HG02759 (cell line): ENCODE data around the gene MYLK4.

ENCODE experiments used
- ATAC-seq: cut with Tn5 transposase; IDR thresholded peaks from one replicate; pipeline ENCODE4 v1.9.1; 2021; ENCODE audit warnings: mild to moderate bottlenecking, moderate library complexity; ENCODE audit not compliant: unreplicated experiment

The MYLK4 gene

GRCh38 chr6:2634139-2634964, 116.4 kb downstream of the MYLK4 start:
- ATAC-seq: peak; percentile 90

DNA sequence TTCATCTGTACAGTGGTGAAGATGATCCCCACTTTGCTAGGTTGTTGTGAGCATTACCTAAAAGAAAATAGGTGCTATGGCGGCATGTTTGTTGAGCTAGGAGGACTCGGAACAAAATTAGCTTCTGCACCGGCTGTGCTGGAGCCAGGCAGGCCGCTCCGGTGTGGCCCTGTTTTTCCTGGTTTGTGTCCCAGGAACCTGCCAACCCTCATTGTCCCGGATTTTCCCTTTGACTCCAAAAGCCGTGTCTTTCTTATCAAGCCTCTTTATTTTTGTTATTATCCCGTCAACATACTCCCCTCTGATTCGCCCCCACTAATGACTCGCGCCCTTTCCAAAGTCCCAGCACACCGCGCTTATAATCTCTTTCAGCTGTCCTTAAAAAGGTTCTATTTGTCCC, 117.0 kb downstream of the MYLK4 start:
- no peak for ATAC-seq

GRCh38 chr6:2632976-2633584, 117.6 kb downstream of the MYLK4 start:
- no peak for ATAC-seq

DNA sequence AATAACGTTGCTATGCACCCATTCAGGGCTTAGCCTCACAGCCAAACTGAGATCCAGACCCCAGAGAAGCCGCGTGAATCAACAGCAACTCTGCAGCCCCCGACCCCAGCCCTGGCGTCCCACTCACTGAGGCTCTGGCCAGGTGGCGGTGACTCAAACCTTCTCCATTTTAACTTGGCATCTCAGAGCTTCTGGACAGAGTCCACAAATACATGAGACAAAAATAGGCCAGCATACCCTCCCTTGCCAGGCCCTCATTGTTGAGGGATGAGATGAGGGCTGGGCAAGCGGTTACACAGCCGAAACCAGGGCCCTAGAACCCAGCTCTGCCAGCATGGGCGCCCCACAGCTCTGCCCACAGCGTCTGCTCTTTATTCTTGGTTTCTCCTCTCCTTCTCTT, 118.4 kb downstream of the MYLK4 start:
- no peak for ATAC-seq

GRCh38 chr6:2630891-2631571, 119.7 kb downstream of the MYLK4 start:
- ATAC-seq: no peak

DNA sequence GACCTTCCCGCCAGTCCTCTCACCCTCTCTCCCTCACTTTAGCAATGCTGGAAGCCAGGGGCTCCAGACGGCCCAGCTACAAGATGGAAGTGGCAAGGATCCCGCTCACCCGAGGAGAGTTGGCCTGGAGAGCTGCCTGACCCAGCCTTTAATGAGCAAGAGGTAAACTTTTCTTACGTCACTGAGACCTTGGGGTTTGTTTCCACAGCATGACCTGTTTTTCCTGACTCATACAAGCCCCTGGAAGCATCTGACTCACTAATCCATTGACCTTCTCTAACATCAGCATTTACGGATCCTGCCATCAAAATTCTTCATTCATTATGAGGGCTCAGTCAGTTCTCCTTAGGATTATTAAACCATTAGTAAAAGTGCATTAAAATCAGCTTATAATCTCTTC, 120.4 kb downstream of the MYLK4 start:
- no peak for ATAC-seq

DNA sequence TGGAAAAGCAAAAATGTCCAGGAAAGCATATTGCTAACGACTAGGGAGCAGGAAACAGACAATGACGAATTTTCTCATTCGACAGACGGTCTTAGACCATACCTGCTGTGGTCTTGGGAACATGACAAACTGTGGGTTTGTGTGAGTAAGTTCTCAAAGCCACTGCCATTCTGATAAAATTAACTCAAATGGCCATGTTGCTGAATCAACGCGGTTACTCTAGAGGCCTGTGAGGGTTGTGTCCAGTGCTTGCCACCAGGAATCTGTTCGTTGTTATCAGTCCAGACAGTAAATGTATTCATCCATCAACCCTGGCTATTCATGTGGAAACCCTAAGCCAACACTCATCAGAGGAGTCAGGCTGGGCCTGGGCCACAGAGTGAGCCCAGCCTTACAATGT, 124.3 kb downstream of the MYLK4 start:
- ATAC-seq: no peak

- ATAC-seq: no peak
Measured at GRCh38 chr6:2625581-2625980, 125.1 kb downstream of the MYLK4 start.

- ATAC-seq: no peak
Measured at GRCh38 chr6:2624177-2624576, 126.5 kb downstream of the MYLK4 start.

- no peak for ATAC-seq
Measured at GRCh38 chr6:2623295-2623694, 127.4 kb downstream of the MYLK4 start.

DNA sequence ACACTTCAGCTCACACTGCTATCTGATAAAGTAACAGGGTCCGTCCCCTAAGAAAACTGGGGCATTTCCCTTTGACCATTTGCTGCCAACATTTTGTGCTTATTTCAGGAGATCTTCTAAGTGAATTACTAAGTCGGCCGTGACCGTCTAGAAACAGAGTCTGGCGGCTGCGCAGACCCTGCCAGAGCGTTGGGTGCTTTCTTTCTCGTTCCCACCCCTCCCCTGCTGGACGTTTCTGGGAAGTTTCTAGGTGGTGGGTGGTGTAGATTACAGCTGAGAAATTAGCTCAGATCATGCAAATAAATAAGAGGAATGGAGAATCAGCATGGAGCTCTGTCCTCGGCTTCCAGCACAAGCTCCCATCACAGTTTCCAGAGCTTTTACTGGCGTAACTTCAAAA, 128.1 kb downstream of the MYLK4 start:
- ATAC-seq: no peak

GRCh38 chr6:2619651-2620050, 131.1 kb downstream of the MYLK4 start:
- ATAC-seq: no peak

DNA sequence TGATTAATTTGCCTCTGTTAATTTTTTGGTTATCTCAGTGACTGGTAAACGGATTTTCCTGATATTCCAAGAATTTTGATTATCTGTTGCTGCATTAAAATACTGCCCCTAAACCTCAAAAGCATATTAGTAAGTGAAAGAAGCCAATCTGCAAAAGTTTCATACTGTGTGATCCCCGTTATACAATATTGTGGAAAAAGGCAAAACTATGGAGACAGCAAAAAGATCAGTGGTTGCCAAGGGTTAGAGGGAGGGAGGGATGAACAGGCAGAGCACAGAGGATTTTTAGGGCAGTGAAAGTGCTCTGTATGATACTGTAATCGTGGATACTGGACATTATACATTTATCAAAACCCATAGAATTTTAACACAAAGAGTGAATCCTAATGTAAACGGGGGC, 133.0 kb downstream of the MYLK4 start:
- ATAC-seq: no peak

DNA sequence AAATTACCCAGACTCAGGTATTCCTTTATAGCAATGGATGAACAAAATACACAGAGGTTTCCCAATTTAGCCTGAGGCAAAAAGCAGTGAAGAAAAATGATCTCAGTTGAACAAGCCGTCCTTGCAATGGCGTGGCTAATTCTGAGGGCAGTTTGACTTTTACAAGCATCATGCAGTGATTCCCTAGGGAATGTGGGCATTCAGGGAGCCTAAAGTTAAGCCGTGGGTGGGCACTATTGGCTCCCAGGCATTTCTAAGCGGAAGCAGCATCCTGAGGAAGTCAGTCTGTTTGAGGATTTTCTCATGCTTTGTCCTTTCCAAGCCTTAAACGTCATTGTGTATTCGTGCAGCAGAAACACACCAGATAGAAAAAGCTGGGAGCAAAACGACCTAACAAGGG, 133.9 kb downstream of the MYLK4 start:
- ATAC-seq: no peak

DNA sequence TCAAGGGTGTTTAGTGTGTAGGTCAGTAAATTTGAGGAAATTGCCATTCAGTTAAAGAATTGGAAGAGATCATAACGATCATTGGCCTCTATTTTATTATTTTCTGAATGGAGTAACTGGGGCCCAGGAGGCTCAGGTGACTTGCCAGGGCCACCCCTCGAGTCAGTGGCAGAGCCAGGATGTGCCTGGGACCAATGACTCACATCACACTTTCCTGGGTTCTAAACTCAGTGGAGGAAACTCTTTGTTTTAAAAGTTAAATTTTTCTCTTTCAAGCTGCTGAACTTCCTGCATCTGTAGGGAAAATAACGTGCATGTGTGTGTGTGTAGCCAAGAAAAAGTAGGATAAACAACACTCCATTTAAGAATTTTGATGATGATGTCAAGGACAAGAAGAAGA, 135.5 kb downstream of the MYLK4 start:
- ATAC-seq: no peak

- ATAC-seq: no peak
Measured at GRCh38 chr6:2614846-2615245, 135.9 kb downstream of the MYLK4 start.

- ATAC-seq: no peak
Measured at GRCh38 chr6:2614155-2614554, 136.6 kb downstream of the MYLK4 start.
